H1 (cell line): ENCODE data around the gene BACE1. TPM values are rescaled to one million over a fixed set of nuclear protein-coding genes. Genes with fewer than 3 reads are reported as not detected.

Experiments
- CTCF ChIA-PET: fragments of 300-600 bp; sonication (Branson Sonifier 250); formaldehyde crosslinking; loops from one replicate; lab custom pipeline; 2021; ENCODE audit not compliant: partially characterized antibody; lab: Charles Lee
- POLR2A ChIA-PET: fragments of 300-600 bp; sonication (Branson Sonifier 250); formaldehyde crosslinking; loops from one replicate; lab custom pipeline; 2021; ENCODE audit warnings: inconsistent platforms; ENCODE audit not compliant: partially characterized antibody; lab: Charles Lee
- DNase-seq, 2 experiments: peaks; one replicate each; pipeline versions ENCODE4 v3.0.0 to v3.0.0-alpha.2; 2010 to 2022; ENCODE audit warnings: low spot score in 2 of 2, low read depth in 1 of 2, mixed read lengths in 1 of 2
- FAIRE-seq: peaks from 2 replicates; lab custom pipeline; 2011; peaks lifted over from hg19 to GRCh38; lab: Jason Lieb, UNC
- H2AFZ ChIP-seq: 2 replicates; pipeline ENCODE4 v1.8.1; 2012; ENCODE audit warnings: low read length, inconsistent platforms
- H2AK5ac ChIP-seq: 2 replicates; pipeline ENCODE4 v1.6.1; 2013; ENCODE audit warnings: low read depth, low read length
- H2BK120ac ChIP-seq: replicated peaks from 2 replicates; pipeline ENCODE3; 2013; ENCODE audit warnings: low read depth, low read length, inconsistent platforms
- H2BK12ac ChIP-seq: 2 replicates; pipeline ENCODE4 v1.6.1; 2013; ENCODE audit warnings: low read depth, low read length
- H2BK15ac ChIP-seq: 2 replicates; pipeline ENCODE4 v1.6.1; 2013; ENCODE audit warnings: low read length
- H2BK20ac ChIP-seq: 2 replicates; pipeline ENCODE4 v1.6.1; 2013; ENCODE audit warnings: low read length
- H2BK5ac ChIP-seq: 2 replicates; pipeline ENCODE4 v1.6.1; 2013; ENCODE audit warnings: low read depth, low read length
- H3K14ac ChIP-seq: 2 replicates; pipeline ENCODE4 v1.6.1; 2013; ENCODE audit warnings: inconsistent platforms; ENCODE audit not compliant: insufficient read length
- H3K18ac ChIP-seq: 2 replicates; pipeline ENCODE4 v1.6.1; 2013; ENCODE audit warnings: low read length; ENCODE audit errors: extremely low read depth
- H3K23ac ChIP-seq: 2 replicates; pipeline ENCODE4 v1.6.1; 2013; ENCODE audit warnings: inconsistent platforms; ENCODE audit not compliant: insufficient read length
- H3K23me2 ChIP-seq: 2 replicates; pipeline ENCODE4 v1.6.1; 2013; ENCODE audit warnings: low read depth, low read length
- H3K27ac ChIP-seq: 2 replicates; pipeline ENCODE4 v1.6.1; 2011; ENCODE audit warnings: low read depth, low read length, inconsistent platforms
- H3K27me3 ChIP-seq, 4 experiments: replicated peaks in 1 of 4; 1 replicate in 1 of 4; 2 replicates in 3 of 4; pipeline versions ENCODE4 v1.6.1 to v1.8.1; 2011 to 2013; ENCODE audit warnings: low read length in 3 of 4, mild to moderate bottlenecking in 3 of 4, inconsistent platforms in 2 of 4, mixed read lengths in 2 of 4, moderate library complexity in 1 of 4; ENCODE audit not compliant: control insufficient read depth in 3 of 4, insufficient read depth in 3 of 4; ENCODE audit errors: extremely low read depth in 1 of 4
- H3K36me3 ChIP-seq, 4 experiments: 2 replicates each; pipeline versions ENCODE4 v1.6.1 to v1.8.1; 2011 to 2013; ENCODE audit warnings: mild to moderate bottlenecking in 4 of 4, low read length in 3 of 4, moderate library complexity in 2 of 4, control low read depth in 1 of 4, inconsistent platforms in 1 of 4; ENCODE audit not compliant: insufficient read depth in 4 of 4, control insufficient read depth in 2 of 4
- H3K4ac ChIP-seq: replicated peaks from 2 replicates; pipeline ENCODE3; 2013; ENCODE audit warnings: low read length, low read depth, mixed read lengths, inconsistent platforms; ENCODE audit not compliant: insufficient read length
- H3K4me1 ChIP-seq, 4 experiments: replicated peaks in 1 of 4; 1 replicate in 1 of 4; 2 replicates in 3 of 4; pipeline versions ENCODE4 v1.6.1 to v1.8.1; 2011 to 2013; ENCODE audit warnings: low read length in 3 of 4, inconsistent platforms in 2 of 4, mixed read lengths in 1 of 4; ENCODE audit not compliant: insufficient read depth in 4 of 4, control insufficient read depth in 3 of 4
- H3K4me2 ChIP-seq, 2 experiments: 2 replicates each; pipeline versions ENCODE4 v1.6.1 to v1.8.1; 2011 to 2013; ENCODE audit warnings: low read depth in 2 of 2, low read length in 2 of 2, control low read depth in 1 of 2, inconsistent platforms in 1 of 2, mild to moderate bottlenecking in 1 of 2; ENCODE audit not compliant: insufficient read depth in 1 of 2
- H3K4me3 ChIP-seq, 4 experiments: fragments of 200-600, 300-600 bp in 1 of 4; sonication (generic), shearing (Covaris generic), sonication (Bioruptor Twin) in 1 of 4; 2 replicates each; pipeline versions ENCODE4 v1.5.1 to v1.8.1; 2011 to 2016; ENCODE audit warnings: low read length in 4 of 4, low read depth in 3 of 4, control low read depth in 2 of 4, inconsistent platforms in 2 of 4, mild to moderate bottlenecking in 2 of 4, mixed read lengths in 1 of 4, moderate library complexity in 1 of 4; ENCODE audit not compliant: insufficient read depth in 2 of 4; ENCODE audit errors: extremely low read depth in 1 of 4
- H3K56ac ChIP-seq: replicated peaks from 2 replicates; pipeline ENCODE3; 2013; ENCODE audit warnings: low read depth, mild to moderate bottlenecking, mixed read lengths, low read length, inconsistent platforms; ENCODE audit not compliant: insufficient read length
- H3K79me1 ChIP-seq: 2 replicates; pipeline ENCODE4 v1.6.1; 2013; ENCODE audit warnings: low read depth, low read length, control low read depth
- H3K79me2 ChIP-seq, 2 experiments: 2 replicates each; pipeline versions ENCODE4 v1.6.1 to v1.8.1; 2012 to 2013; ENCODE audit warnings: low read length in 2 of 2, mild to moderate bottlenecking in 2 of 2, inconsistent platforms in 1 of 2; ENCODE audit not compliant: insufficient read depth in 2 of 2, control insufficient read depth in 1 of 2
- H3K9ac ChIP-seq, 4 experiments: replicated peaks in 1 of 4; 1 replicate in 1 of 4; 2 replicates in 3 of 4; pipeline versions ENCODE4 v1.6.1 to v1.8.1; 2011 to 2013; ENCODE audit warnings: low read depth in 3 of 4, low read length in 3 of 4, control low read depth in 2 of 4, mild to moderate bottlenecking in 2 of 4, moderate library complexity in 2 of 4, inconsistent platforms in 1 of 4; ENCODE audit errors: extremely low read depth in 1 of 4
- H3K9me3 ChIP-seq, 2 experiments: 2 replicates each; pipeline versions ENCODE4 v1.6.1 to v1.8.1; 2012 to 2013; ENCODE audit warnings: mild to moderate bottlenecking in 2 of 2, moderate library complexity in 2 of 2, control low read depth in 1 of 2, inconsistent platforms in 1 of 2, low read depth in 1 of 2, low read length in 1 of 2, mixed read lengths in 1 of 2; ENCODE audit not compliant: insufficient read depth in 2 of 2
- H4K20me1 ChIP-seq, 2 experiments: replicated peaks in 1 of 2; 2 replicates each; pipeline versions ENCODE3 to v1.8.1; 2011 to 2013; ENCODE audit warnings: inconsistent platforms in 2 of 2, low read length in 2 of 2, mild to moderate bottlenecking in 1 of 2; ENCODE audit not compliant: insufficient read depth in 2 of 2, control insufficient read depth in 1 of 2
- H4K5ac ChIP-seq: 2 replicates; pipeline ENCODE4 v1.6.1; 2013; ENCODE audit warnings: low read length, low read depth, mixed read lengths, inconsistent platforms; ENCODE audit not compliant: insufficient read length
- H4K8ac ChIP-seq: 2 replicates; pipeline ENCODE4 v1.8.0; 2013; ENCODE audit warnings: mild to moderate bottlenecking, moderate library complexity, low read length, inconsistent platforms; ENCODE audit not compliant: insufficient read depth; ENCODE audit errors: extremely low read depth
- H4K91ac ChIP-seq: replicated peaks from 2 replicates; pipeline ENCODE3; 2013; ENCODE audit warnings: low read length, mixed read lengths, inconsistent platforms; ENCODE audit not compliant: insufficient read length
- CREB1 ChIP-seq: IDR thresholded peaks from 2 replicates; pipeline ENCODE4 v1.6.1; 2012; ENCODE audit warnings: inconsistent platforms
- CTCF ChIP-seq, 3 experiments: IDR thresholded peaks; 1 replicate in 2 of 3; 2 replicates in 1 of 3; pipeline versions ENCODE4 v1.5.1 to v1.6.1; 2011; ENCODE audit warnings: low read length in 3 of 3, mild to moderate bottlenecking in 3 of 3, inconsistent platforms in 2 of 3, low read depth in 1 of 3, moderate library complexity in 1 of 3; ENCODE audit not compliant: insufficient read depth in 1 of 3; ENCODE audit errors: control extremely low read depth in 1 of 3
- RAD21 ChIP-seq, 2 experiments: IDR thresholded peaks in 1 of 2; conservative IDR thresholded peaks in 1 of 2; 2 replicates each; pipeline ENCODE4 v1.6.1; 2011; ENCODE audit warnings: low read depth in 2 of 2, low read length in 2 of 2, improper control_type of control experiment in 1 of 2, inconsistent platforms in 1 of 2, mild to moderate bottlenecking in 1 of 2, moderate library complexity in 1 of 2
- TBP ChIP-seq: IDR thresholded peaks from 2 replicates; pipeline ENCODE4 v1.6.1; 2011; ENCODE audit warnings: low read depth, low read length, improper control_type of control experiment
- YY1 ChIP-seq: IDR thresholded peaks from 2 replicates; pipeline ENCODE4 v1.6.1; 2011; ENCODE audit warnings: low read depth, mild to moderate bottlenecking, low read length
- WGBS, 2 experiments: shearing (Covaris generic) in 1 of 2; methylation state at CpG; one replicate each; pipeline versions ENCODE4 v1.1.6 to v1.1.7; 2013 to 2015; ENCODE audit warnings: low lambda C conversion rate in 2 of 2, mixed read lengths in 2 of 2, inconsistent platforms in 1 of 2, low coverage in 1 of 2, missing lambda C conversion rate in 1 of 2; ENCODE audit not compliant: insufficient replicate concordance in 2 of 2, insufficient coverage in 1 of 2, insufficient read length in 1 of 2; ENCODE audit errors: extremely low coverage in 1 of 2, missing lambda C conversion rate in 1 of 2; 5-methylcytosine and 5-hydroxymethylcytosine counted together
- long read RNA-seq, 2 experiments: library from RNA in 1 of 2; library from capped mRNA in 1 of 2; stranded (forward); transcript quantifications; one replicate each; pipeline ENCODE4 v2.0.0, GENCODE V29; 2021; ENCODE audit warnings: inconsistent platforms in 1 of 2
- polyA minus RNA-seq, 3 experiments: library from RNA; depleted of rRNA, polyadenylated mRNA; stranded (reverse); fragments of >200 nt; gene quantifications; 1 replicate in 2 of 3; 2 replicates in 1 of 3; pipeline ENCODE4 v1.2.3, GENCODE V29; 2011
- polyA plus RNA-seq, 7 experiments: library from polyadenylated mRNA; depleted of rRNA in 3 of 7; stranded (reverse) in 5 of 7; unstranded in 2 of 7; fragments of >200 nt in 5 of 7; fragments of 200-250 nt in 2 of 7; gene quantifications; 1 replicate in 5 of 7; 2 replicates in 1 of 7; 4 replicates in 1 of 7; pipeline versions ENCODE4 v1.2.1 to v1.2.3, GENCODE V29; 2011 to 2013; ENCODE audit warnings: missing spikeins in 2 of 7, mixed read lengths in 2 of 7
- total RNA-seq: library from RNA; stranded (reverse); fragmentation: NEBNext Ultra II Directional; extraction: Animal tissue kit (Norgen Biotek cat#: 25700); gene quantifications from 2 replicates; pipeline ENCODE4 v1.2.1, GENCODE V29; 2021

Gene BACE1
- total RNA-seq = 7.5 and 7.7 TPM in 2 replicates
- polyA plus RNA-seq (2011; rRNA removed) = 7.9 and 9.5 TPM in 2 replicates
- 6.1 TPM for polyA plus RNA-seq (2011; cell fraction: cytosol; rRNA removed)
- 16.9 TPM for polyA plus RNA-seq (2011; cell fraction: nucleus; rRNA removed)
- 8.2 to 11.3 TPM (median 9.2 TPM) in 4 replicates for polyA plus RNA-seq (2012, experiment 1 of 2)
- polyA plus RNA-seq (2012, experiment 2 of 2) = 4.9 TPM
- 6.5 TPM for polyA plus RNA-seq (2013, experiment 1 of 2)
- 6.4 TPM for polyA plus RNA-seq (2013, experiment 2 of 2)
- polyA minus RNA-seq (2011; rRNA and poly(A)+ RNA removed) = 20.2 and 21.9 TPM in 2 replicates
- 6.2 TPM for polyA minus RNA-seq (2011; cell fraction: cytosol; rRNA and poly(A)+ RNA removed)
- 5.4 TPM for polyA minus RNA-seq (2011; cell fraction: nucleus; rRNA and poly(A)+ RNA removed)
- long read RNA-seq, experiment 1, partial matches to known transcripts = 0 of 6 reads
- long read RNA-seq, experiment 1, other reads (novel, unspliced or antisense) = 6 of 6 reads
- long read RNA-seq, experiment 2, partial matches to known transcripts = 0 of 2 reads
- long read RNA-seq, experiment 2, other reads (novel, unspliced or antisense) = 2 of 2 reads

GRCh38 chr11:117316197-117316961 is at the start of gene BACE1:
BACE1 (minus strand) TSS chr11:117316256; CDS start chr11:117315795, 461 bp downstream.
- Histone ChIP-seq H3K18ac (no peak within 1 kb of the TSS), H3K4me1 (peaks cover 5 to 10% (median 8%) of the 10 kb centered on the region in 4 experiments), H2AFZ (peak within 1 kb of the TSS; percentile 97), H3K27ac (no peak within 1 kb of the TSS), H3K23me2 (peaks cover 10% of the 10 kb centered on the region; the same call in 1 of the 2 replicates), H2BK12ac (no peak within 1 kb of the TSS), H3K14ac (no peak within 1 kb of the TSS), H3K9ac (peak within 1 kb of the TSS in 2 of 4 experiments; percentile 5 to 55; a peak in 3 of 7 replicates), H2AK5ac (no peak within 1 kb of the TSS), H3K79me2 (no peaks in the 10 kb centered on the region), H3K27me3 (peaks cover 0 to 7% (median 2%) of the 10 kb centered on the region in 4 experiments; a peak in 5 of 7 replicates), H4K5ac (no peak within 1 kb of the TSS), H4K91ac (no peak within 1 kb of the TSS), H3K36me3 (no peaks in the 10 kb centered on the region), H3K4ac (no peak within 1 kb of the TSS), H2BK120ac (no peak within 1 kb of the TSS), H3K56ac (no peak within 1 kb of the TSS), H2BK15ac (no peak within 1 kb of the TSS), H3K79me1 (no peaks in the 10 kb centered on the region), H4K8ac (no peak within 1 kb of the TSS; the same call in 1 of the 2 replicates), H2BK5ac (no peak within 1 kb of the TSS), H3K23ac (no peak within 1 kb of the TSS), H4K20me1 (peaks cover 0 to 1% of the 10 kb centered on the region in 2 experiments), H3K9me3 (no peaks in the 10 kb centered on the region), H2BK20ac (no peak within 1 kb of the TSS), H3K4me3 (peak within 1 kb of the TSS; percentile 46 to 78 (median 72)), H3K4me2 (peak within 1 kb of the TSS; percentile 57 to 70)
- peak; percentile 71 for FAIRE-seq
- POLR2A ChIA-PET = interaction anchor here (0.9 to 2.0 kb wide), 4 partner anchors 10 to 16 kb away, joined by 3 to 6 read pairs (median 4); partner anchors contain the start of gene CEP164
- CTCF ChIA-PET = interaction anchor here (0.7 to 1.9 kb wide), 4 partner anchors 11 to 90 kb away, joined by 3 to 7 read pairs (median 4); no protein-coding TSS in a partner anchor
- peak; percentile 72 to 87 for DNase-seq
- 16 to 100% methylated on average over 1 to 25 of the region's 29 CpGs for WGBS, 2 experiments
- TF ChIP-seq CTCF (IDR thresholded peaks at IDR 0.05; ENCODE audit: control extremely low read depth in 1 of 3, insufficient read depth in 1 of 3, low read depth in 1 of 3, low read length in 3 of 3) = peak; percentile 62 to 69 (median 66)
- TF ChIP-seq YY1 = 0 out of 2 replicates have a peak, but pooled peaks have one; percentile 69
- TF ChIP-seq RAD21 (IDR thresholded peaks at IDR 0.05 in 1 of 2, conservative IDR thresholded peaks at IDR 0.05 in 1 of 2; ENCODE audit: low read depth in 2 of 2, low read length in 2 of 2) = peak; percentile 66 to 72
- TF ChIP-seq CREB1 = peak; percentile 32; the same call in 1 of the 2 replicates
- TF ChIP-seq TBP = peak; percentile 34; the same call in 1 of the 2 replicates
